Amniotic epithelial cell (primary cell): ENCODE data around the gene MYOD1.

ENCODE experiments used
- DNase-seq: peaks from one replicate; pipeline ENCODE4 v3.0.0-alpha.2; 2010; ENCODE audit warnings: low read depth

MYOD1 gene

DNA sequence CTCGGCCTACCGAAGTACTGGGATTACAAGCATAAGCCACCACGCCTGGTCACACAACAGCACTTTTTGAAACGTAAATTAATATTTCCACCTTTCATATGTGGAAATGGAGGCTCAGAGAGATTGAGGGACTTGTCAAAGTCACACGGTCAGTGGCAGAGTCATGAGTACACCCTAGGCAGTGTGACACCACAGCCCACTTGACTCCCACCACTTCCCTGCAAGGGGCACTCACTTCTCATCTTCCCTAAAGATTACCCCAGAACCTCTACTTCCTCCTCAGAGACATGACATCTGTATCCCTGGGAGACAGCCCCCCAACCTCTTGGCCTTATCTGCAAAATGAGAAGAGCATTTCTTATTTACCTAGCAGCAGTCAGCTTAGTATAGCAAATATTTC, 16.5 kb upstream of the MYOD1 start:
- DNase-seq: no peak

DNA sequence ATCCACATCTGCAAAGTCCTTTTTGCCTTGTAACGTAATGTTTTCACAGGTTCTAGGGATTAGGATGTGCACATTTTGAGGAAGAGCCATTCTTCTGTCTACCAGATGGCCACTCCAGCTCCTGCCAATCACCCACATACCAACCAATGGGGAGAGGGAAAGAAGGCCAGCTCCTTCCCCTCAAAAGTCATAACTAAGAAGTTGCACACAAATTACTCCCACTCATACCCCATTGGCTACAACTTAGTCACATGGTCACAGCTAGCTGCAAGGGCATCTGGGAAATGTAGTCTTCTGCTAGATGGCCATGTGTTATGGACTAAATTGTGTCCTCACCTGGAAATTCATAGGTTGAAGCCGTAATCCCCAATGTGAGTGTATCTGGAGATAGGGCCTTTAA, 15.4 kb upstream of the MYOD1 start:
- DNase-seq: peak; percentile 64

DNA sequence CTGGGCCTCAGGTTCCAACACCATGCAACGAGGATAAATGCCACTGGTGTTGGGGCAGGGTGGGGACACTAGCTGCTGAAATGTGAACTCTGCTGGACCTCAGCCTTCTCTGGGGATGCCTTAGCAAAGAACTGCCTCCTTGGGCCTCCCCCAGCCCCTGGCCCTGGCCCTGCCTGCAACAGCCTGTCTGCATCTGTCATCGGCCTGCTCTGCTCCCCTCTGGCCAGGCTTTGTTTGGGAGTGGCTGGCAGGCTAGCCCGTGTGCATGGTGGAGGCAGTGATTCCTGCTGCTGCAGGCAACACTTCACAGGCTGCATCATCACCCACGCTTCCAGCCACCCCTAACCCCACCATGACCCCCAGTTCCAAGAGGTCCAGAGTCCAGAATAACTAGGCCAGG, 11.5 kb upstream of the MYOD1 start:
- no peak for DNase-seq

DNA sequence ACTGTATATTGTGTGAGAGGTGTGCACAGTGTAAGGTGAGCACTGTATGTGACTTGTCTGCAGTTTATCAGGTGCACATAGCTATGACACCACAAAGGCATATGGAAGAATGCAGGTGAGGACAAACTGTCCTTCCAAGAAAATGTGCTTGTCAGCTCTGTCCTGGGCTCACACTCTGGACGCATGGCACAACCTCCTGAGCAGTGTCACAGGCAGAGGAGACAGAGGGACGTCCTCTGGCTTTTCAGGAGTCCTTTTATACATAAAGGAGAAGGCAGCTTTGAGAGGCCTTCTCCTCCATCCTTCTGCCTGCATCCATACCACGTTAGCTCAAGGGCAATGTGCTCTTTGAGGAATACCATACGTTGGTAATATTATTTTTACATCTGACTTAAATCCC, 7.5 kb upstream of the MYOD1 start:
- DNase-seq: no peak

DNA sequence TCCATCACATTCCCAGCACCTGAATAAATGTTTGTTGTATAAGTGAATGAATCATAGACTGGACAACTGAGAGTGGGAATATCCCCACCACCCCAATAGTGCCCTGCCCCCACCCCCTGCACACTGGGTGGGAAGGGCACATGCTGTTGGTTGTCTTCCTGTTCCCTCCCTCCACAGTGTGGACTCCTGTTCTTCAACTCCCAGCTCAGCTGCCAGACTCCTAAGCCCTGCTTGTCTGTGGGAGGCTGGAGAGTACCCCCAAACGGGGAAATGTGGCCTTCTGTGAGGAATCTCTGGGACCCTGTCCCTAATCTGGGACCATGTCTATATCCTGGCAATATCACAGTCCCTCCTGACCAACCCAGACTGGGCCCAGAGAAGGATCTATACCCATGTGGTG, 5.5 kb upstream of the MYOD1 start:
- no peak for DNase-seq

DNA sequence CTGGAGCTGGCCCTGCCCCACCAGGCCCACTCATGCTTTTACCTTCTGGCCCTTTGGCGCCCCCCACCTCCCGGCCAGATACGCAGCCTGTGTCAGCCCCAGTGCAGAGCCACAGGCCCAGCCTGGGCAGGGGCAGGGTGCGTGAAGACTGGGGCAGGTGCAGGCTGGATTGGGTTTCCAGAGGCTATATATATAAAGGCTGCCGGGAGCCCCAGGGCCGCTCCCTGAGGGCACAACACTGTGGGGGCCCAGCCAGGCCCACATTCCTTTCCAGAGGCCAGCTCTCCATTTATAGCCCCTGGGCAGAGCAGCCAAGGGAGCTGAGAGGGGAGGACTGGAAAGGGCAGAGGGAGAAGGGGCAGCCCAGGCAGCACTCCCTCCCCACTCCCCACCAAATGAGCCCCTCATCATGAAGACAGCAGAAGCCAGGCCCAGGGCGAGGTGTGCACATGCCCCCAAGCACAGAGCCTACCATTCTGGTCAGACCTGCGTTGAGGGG, 5.0 kb upstream of the MYOD1 start:
- no peak for DNase-seq

DNA sequence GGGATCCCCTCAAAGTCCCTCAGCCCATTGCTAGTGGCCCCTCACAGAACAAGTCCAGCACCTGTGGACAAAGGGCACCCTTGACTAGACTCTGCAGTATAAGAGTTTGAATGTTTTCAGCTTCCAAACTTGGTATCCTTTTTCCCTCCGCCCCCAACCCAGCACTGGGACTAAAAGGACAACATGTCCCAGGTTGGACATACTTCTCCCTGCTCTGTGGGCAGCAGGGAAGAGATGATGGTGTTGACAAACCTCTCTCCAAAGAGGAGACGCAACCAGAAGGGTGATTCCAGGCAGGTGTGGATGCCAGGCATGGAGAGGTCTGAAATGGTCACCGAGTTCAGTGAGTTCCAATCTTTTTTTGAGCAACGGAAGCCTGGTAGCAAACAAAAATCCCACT, 4.5 kb upstream of the MYOD1 start:
- DNase-seq: no peak

DNA sequence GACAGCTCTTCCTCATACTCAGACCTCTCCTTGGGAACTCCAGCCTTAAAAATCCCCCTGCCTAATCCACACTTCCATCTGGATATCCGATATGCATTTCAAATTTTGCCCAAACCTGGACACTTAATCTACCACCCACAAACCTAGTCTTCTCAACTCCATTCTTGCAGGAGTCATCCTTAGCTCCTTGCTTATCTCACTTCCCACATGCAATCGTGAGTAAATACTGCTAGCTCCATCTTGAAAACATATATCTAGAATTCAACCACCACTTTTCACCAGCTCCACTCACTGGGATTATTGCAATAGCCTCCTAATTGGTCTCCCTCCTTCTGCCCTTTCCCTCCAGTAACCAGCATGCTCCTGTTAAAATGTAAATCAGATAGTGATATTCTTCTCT, 2.6 kb upstream of the MYOD1 start:
- DNase-seq: no peak

DNA sequence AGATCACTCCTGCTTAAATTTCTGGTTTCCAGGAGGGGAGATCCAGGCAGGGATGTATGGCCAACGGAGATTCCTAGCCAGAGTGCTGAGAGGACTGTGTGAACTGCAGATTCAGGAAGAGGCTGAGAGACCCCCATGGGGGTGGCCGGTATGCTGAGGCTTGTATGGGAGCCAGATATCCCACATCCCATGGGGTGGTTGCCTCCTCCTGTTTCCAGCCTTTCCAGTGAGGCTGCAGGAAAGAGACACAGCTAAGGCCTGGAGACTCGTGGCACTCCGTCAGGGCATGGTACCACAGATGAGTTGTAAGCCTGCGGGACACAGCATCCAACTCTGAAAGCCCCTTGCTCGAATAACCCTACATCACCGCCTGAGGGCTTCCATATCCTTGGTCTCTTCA, 1.4 kb upstream of the MYOD1 start:
- DNase-seq: no peak

DNA sequence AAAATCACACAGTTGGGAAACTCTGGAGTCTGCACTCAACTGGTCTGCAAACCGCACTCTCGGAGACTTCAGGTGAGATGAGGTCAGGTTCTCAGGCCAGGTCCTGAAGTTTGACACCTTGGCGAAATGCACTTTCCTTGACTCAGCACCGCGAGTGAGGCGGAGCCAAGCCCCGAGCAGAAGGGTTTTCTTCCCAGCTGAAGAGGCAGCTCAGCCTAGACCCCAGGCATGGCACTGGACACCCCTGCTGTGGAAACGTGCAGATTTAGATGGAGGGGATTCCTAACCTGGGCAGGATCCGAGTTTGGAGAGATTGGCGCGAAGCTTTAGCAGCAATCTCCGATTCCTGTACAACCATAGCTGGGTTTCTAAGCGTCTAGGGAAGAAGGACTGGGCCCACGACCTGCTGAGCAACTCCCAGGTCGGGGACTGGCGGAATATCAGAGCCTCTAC, 835 bp upstream of the MYOD1 start:
- no peak for DNase-seq

DNA sequence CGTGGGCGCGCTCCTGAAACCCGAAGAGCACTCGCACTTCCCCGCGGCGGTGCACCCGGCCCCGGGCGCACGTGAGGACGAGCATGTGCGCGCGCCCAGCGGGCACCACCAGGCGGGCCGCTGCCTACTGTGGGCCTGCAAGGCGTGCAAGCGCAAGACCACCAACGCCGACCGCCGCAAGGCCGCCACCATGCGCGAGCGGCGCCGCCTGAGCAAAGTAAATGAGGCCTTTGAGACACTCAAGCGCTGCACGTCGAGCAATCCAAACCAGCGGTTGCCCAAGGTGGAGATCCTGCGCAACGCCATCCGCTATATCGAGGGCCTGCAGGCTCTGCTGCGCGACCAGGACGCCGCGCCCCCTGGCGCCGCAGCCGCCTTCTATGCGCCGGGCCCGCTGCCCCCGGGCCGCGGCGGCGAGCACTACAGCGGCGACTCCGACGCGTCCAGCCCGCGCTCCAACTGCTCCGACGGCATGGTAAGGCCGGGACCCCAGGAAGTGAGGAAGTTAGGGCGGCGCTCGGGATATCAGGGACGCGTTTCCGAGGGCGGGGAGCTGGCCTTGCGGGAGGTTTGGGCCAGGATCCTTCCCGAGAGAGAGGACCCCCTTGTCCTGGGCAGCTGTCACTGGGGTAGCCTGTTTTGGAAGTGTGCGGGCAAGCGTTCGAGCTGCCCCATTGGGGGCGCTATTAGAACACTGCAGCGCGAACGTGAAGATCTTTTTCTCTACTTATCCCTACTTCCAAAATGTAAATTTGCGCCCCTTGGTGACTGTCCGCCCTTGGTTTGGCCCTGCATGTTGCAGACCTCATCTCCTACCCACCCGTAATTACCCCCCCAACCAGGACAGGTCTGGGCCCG, 796 bp downstream of the MYOD1 start:
- peak; percentile 10 for DNase-seq

DNA sequence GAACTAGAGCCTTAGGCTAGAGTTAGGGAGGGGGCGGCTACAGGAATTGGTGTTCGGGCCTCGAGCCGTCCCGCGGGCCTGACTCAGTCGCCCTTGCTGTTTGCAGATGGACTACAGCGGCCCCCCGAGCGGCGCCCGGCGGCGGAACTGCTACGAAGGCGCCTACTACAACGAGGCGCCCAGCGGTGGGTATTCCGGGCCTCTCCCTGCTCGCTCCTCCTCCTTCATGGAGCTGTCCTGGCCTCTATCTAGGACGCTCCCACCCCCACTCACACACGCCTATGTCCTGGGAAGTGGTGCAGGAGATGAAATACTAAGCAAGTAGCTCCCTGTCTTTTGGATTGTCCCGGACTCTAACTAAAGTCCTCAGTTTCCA, 1.4 kb downstream of the MYOD1 start:
- no peak for DNase-seq

DNA sequence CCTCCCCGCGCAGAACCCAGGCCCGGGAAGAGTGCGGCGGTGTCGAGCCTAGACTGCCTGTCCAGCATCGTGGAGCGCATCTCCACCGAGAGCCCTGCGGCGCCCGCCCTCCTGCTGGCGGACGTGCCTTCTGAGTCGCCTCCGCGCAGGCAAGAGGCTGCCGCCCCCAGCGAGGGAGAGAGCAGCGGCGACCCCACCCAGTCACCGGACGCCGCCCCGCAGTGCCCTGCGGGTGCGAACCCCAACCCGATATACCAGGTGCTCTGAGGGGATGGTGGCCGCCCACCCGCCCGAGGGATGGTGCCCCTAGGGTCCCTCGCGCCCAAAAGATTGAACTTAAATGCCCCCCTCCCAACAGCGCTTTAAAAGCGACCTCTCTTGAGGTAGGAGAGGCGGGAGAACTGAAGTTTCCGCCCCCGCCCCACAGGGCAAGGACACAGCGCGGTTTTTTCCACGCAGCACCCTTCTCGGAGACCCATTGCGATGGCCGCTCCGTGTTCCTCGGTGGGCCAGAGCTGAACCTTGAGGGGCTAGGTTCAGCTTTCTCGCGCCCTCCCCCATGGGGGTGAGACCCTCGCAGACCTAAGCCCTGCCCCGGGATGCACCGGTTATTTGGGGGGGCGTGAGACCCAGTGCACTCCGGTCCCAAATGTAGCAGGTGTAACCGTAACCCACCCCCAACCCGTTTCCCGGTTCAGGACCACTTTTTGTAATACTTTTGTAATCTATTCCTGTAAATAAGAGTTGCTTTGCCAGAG, 2.0 kb downstream of the MYOD1 start:
- no peak for DNase-seq

DNA sequence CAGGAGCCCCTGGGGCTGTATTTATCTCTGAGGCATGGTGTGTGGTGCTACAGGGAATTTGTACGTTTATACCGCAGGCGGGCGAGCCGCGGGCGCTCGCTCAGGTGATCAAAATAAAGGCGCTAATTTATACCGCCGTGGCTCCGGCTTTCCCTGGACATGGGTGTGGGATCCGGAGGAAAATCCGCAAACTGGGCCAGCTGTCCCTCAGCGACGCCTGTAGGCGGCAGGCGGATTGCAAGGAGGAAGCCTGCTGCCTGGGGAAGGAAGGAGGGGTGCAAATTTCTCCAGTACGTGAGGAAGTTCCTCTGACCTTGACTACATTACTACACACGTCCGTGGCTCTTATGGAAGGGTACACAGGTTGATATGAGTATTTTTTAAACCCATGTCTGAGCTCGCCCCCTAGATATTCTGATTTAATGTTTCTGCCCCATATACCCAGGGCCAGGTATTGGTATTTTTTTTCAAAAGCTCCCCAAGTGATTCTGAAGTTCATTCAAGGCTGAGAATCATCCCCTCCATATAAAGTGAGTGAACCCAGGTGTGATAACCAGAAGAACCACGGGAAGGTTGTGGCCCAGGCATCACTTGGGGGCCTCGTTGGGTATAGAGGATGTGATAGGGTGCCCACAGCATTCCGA, 2.8 kb downstream of the MYOD1 start:
- peak; percentile 10 for DNase-seq

DNA sequence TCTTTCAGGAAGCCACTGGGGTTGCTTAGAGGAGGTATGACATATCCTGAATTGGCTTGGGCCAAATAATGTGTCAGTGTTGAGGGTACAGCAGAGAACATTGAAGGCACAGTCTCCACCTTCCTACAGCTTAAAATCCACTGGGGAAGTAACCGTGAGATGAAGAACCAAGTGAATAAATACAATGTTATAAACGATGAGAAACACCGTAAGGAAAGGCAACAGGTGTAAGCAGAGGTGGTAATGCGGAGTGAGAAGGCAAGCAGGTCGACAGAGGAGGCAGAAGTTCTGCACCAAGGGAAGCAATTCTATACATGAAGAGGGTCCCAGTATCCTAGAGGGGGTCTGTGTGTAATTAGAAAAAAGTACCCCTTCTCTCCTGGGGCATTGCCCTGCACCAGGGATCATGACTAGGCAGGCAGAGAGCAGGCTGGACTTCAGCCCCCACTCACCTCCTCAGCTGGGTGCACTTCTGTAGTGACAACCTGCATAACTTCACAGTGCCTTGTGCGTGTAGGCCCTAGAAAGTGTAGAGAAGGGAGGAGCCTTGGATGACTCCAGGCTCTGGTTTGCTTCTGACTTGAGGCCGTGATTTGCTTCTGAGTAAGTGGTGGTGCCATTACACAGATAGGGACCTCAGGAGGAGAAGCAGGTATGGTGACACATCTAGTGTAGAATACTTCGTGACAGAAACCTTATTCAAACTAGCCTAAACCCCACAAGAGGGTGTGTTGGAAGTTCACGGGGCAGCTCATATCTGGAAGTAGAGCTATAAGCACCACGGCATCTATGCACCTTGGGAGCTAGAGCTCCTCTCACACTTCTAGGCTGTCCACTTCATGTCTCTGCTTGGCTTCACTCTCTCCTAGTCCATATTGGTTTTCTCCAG, 4.9 kb downstream of the MYOD1 start:
- no peak for DNase-seq

DNA sequence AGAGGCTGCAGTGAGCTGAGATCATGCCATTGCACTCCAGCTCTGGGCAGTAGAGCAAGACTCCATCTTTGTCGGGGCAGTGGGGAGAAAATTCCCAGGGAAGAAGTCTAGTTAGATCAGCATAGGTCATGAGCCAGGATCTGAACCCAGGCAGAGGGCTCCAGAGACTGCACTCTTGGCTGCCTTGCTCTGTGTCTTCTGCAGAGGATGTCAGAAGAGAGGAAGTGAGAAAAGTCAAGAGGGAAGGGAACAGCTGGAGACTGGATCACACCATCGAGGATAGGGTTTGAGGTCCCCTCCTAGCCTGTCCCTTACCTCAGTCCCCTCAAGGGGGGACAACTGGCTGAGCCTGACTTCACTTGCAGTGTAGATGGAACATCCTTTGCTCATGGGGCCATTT, 5.8 kb downstream of the MYOD1 start:
- DNase-seq: no peak

DNA sequence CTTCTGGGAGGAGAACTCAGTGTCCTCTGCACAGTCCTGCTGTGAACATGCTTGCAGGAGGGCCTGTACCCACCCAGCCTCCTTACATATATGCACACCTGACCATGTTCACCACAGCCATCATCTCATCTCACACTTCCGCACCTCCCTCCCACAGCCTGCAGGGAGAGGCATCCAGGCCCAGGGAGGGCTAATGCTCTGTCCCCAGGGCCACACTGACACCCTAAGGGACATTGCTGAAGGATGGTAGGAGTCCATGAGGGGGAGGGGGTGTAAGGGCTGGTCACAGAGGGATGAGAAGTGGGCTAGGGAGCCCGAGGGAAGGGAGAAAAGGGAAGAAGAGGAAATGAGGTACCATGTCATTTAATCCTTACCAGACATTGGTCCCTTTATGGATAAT, 10.8 kb downstream of the MYOD1 start:
- DNase-seq: no peak

DNA sequence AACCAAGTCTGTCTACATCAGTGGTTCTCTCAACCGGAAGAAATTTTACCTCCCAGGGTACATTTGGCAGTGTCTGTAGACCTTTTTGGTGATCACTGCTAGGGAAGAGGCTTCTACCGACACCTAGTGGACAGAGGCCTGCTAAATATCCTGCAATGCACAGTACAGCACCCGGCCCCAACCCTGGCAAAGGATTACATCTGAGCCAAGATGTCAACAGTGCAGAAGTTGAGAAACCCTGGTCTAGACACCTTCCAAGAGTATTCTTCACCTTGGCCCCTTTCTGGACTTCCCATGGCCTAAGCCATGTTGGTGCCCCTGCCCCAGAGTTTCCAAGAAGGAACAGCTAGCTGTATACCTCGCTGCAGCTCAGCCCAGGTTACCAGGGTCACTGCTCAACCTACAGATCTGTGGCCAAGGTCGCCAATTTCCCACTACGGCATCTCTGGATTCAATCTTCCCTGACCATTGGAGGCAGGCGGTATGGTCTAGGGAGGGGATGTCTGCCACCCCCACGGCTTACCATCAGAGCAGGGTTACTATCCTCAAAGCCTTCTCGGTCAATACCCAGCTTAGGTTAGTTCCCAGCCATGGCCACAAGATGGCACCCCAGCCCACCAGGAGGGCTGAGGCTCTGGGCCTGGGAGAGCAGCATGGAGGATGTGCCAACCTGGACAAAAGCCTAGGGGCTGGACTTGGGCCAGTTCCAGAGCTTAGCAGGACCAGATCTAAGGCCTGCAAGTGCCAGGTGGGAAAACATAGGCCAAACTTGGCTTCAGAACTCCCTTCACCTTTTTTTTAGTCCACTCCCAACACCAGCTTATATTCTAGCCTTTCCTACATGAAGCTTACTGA, 11.5 kb downstream of the MYOD1 start:
- DNase-seq: peak; percentile 73

DNA sequence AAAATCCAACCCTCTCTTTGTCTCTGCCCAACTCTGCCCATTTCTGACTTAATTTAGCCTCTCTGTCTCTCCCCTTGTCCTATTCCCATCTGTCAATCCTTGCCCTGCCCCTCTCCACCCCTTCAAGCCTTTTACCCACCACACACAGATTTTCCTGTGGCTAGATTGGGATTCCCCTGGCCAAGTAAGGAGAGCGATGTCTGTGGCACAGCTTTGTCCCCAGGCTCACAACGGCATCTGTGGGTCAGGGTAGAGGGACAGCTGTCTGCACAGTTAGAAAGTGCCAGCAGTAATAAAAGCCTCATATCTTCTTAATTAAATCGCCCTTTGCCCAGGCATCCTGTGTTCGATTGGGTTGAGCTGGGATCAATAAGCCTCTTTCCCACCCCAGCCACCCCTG, 13.9 kb downstream of the MYOD1 start:
- no peak for DNase-seq

DNA sequence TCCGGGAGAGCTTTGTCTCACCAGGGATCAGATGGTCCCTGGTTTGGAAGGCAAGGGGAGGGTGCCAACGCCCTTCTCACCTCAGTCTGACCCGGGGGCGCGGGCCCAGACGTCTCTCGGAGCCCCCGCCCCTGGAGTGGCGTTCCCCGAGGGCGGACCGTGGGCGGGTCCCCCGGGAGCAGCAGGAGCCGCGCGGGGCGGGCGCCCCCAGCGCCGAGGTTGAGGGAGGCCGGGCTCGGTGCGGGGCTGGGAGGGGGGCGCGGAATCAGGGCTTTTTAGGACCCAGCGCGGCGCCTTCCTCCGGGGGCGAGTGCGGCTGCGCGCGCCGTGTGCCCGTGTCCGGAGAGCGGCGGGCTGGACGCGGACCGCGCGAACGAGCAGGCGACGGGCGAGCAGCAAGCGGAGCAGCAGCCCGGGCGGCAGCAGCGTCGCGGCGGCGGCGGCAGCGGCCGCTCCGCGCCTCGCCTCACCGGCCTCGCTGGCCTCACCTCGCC, 15.1 kb downstream of the MYOD1 start, which contains the start of gene KCNC1:
KCNC1 (plus strand) TSS at position 364 of the 494 bp plus-strand sequence. CDS start 1,222 bp downstream, outside the sequence.
- peak; percentile 22 for DNase-seq
